ENCODE data around the gene CCDC68.

- TF ChIP-seq EZH2 (IDR thresholded peaks at IDR 0.05; ENCODE audit: insufficient read depth, poor library complexity, severe bottlenecking) (no peak), EZH2phosphoT487 (IDR thresholded peaks at IDR 0.05; ENCODE audit: insufficient read depth, low read depth) (no peak)
Measured at GRCh38 chr18:54948350-54948837, 10.9 kb downstream of the CCDC68 start.

Data from GM23248 (cell line).